GM12878 (cell line): ENCODE results near the gene CNPY1. TPM values are rescaled to one million over a fixed set of nuclear protein-coding genes. Genes with fewer than 3 reads are reported as not detected.

Experiments used
- ATAC-seq: fragments of 200-7000 bp; cut with Tn5 transposase; 3 replicates; pipeline ENCODE4 v1.9.1; 2020; ENCODE audit warnings: mild to moderate bottlenecking, moderate library complexity
- BruUV-seq: library from RNA; stranded (reverse); fragments of 400-500 nt; replicated peaks from 2 replicates; lab custom pipeline; 2021; lab: Mats Ljungman, UMichigan
- CTCF ChIA-PET: fragments of 300-600 bp; sonication (Branson Sonifier 250); formaldehyde crosslinking; extraction: SDS; loops from one replicate; lab custom pipeline; 2021; ENCODE audit warnings: inconsistent platforms; lab: Yijun Ruan, JAX
- POLR2A ChIA-PET: fragments of 350-600 bp; formaldehyde crosslinking; extraction: SDS; loops from one replicate; lab custom pipeline; 2021; ENCODE audit warnings: inconsistent platforms; lab: Charles Lee
- RAD21 ChIA-PET: fragments of 300-600 bp; sonication (Branson Sonifier 250); formaldehyde crosslinking; loops from one replicate; lab custom pipeline; 2023; ENCODE audit warnings: antibody characterized with exemption; ENCODE audit not compliant: unreplicated experiment; lab: Charles Lee
- SMC1A ChIA-PET: fragments of 300-600 bp; sonication (Branson Sonifier 250); formaldehyde crosslinking; loops from one replicate; lab custom pipeline; 2023; ENCODE audit not compliant: unreplicated experiment, uncharacterized antibody; lab: Charles Lee
- DNase-seq: peaks from one replicate; pipeline ENCODE4 v3.0.0-alpha.2; 2011; ENCODE audit warnings: low read depth, low spot score
- FAIRE-seq: peaks from 3 replicates; lab custom pipeline; 2011; peaks lifted over from hg19 to GRCh38; lab: Jason Lieb, UNC
- H2AFZ ChIP-seq: 2 replicates; pipeline ENCODE4 v1.6.0; 2011; ENCODE audit warnings: low read depth, low read length, control low read depth; ENCODE audit not compliant: control insufficient read depth
- H3K27ac ChIP-seq: 2 replicates; pipeline ENCODE4 v1.5.1; 2011; ENCODE audit warnings: control low read depth; ENCODE audit not compliant: control insufficient read depth, insufficient read depth
- H3K27me3 ChIP-seq, 2 experiments: replicated peaks in 1 of 2; 2 replicates each; pipeline versions ENCODE4 v1.6.0 to v1.6.1; 2011; ENCODE audit warnings: low read length in 1 of 2; ENCODE audit not compliant: control insufficient read depth in 2 of 2, insufficient read depth in 2 of 2
- H3K36me3 ChIP-seq, 2 experiments: 2 replicates each; pipeline ENCODE4 v1.5.1; 2011; ENCODE audit warnings: low read length in 1 of 2; ENCODE audit not compliant: control insufficient read depth in 2 of 2, insufficient read depth in 2 of 2
- H3K4me1 ChIP-seq: 2 replicates; pipeline ENCODE4 v1.6.1; 2011; ENCODE audit warnings: mild to moderate bottlenecking, low read length, moderate library complexity, mixed read lengths; ENCODE audit not compliant: control insufficient read depth, insufficient read depth
- H3K4me2 ChIP-seq: 2 replicates; pipeline ENCODE4 v1.6.0; 2011; ENCODE audit warnings: control low read depth; ENCODE audit not compliant: control insufficient read depth, insufficient read depth
- H3K4me3 ChIP-seq: fragments of 200-600 bp; sonication (generic); 2 replicates; pipeline ENCODE4 v1.5.1; 2016
- H3K79me2 ChIP-seq: 2 replicates; pipeline ENCODE4 v1.6.0; 2011; ENCODE audit warnings: low read length; ENCODE audit not compliant: control insufficient read depth, insufficient read depth
- H3K9ac ChIP-seq: 2 replicates; pipeline ENCODE4 v1.8.0; 2011; ENCODE audit warnings: low read length, control low read depth, mixed read lengths; ENCODE audit not compliant: control insufficient read depth, insufficient read depth
- H3K9me3 ChIP-seq: replicated peaks from 3 replicates; pipeline ENCODE4 v1.5.1; 2011; ENCODE audit warnings: mild to moderate bottlenecking, low read length; ENCODE audit not compliant: control insufficient read depth, insufficient read depth
- H4K20me1 ChIP-seq: 2 replicates; pipeline ENCODE4 v1.6.0; 2011; ENCODE audit not compliant: control insufficient read depth, insufficient read depth
- CTCF ChIP-seq, 3 experiments: IDR thresholded peaks in 2 of 3; conservative IDR thresholded peaks in 1 of 3; 2 replicates each; pipeline ENCODE4 v1.5.1; 2011; ENCODE audit warnings: low read depth in 3 of 3, low read length in 3 of 3, mild to moderate bottlenecking in 3 of 3, control low read depth in 2 of 3, moderate library complexity in 2 of 3, inconsistent platforms in 1 of 3, mixed read lengths in 1 of 3; ENCODE audit not compliant: control insufficient read depth in 2 of 3, insufficient read depth in 1 of 3; ENCODE audit errors: extremely low read depth in 1 of 3
- E4F1 ChIP-seq: fragments of 450-650 bp; IDR thresholded peaks from 2 replicates; pipeline ENCODE4 v1.6.1; 2018; ENCODE audit warnings: borderline replicate concordance, mild to moderate bottlenecking; ENCODE audit not compliant: partially characterized antibody
- ETV6 ChIP-seq, 2 experiments: fragments of 450-650 bp in 1 of 2; IDR thresholded peaks in 1 of 2; conservative IDR thresholded peaks in 1 of 2; 2 replicates each; pipeline ENCODE4 v1.6.1; 2014; ENCODE audit warnings: antibody characterized with exemption in 1 of 2, borderline replicate concordance in 1 of 2, low read depth in 1 of 2, mild to moderate bottlenecking in 1 of 2, moderate library complexity in 1 of 2
- KAT2A ChIP-seq: conservative IDR thresholded peaks from 2 replicates; pipeline ENCODE4 v1.6.1; 2011; ENCODE audit warnings: low read depth, low read length; ENCODE audit not compliant: control insufficient read depth
- MXI1 ChIP-seq: fragments of 150-350 bp; IDR thresholded peaks from 2 replicates; pipeline ENCODE4 v1.6.1; 2011; ENCODE audit warnings: low read depth, mild to moderate bottlenecking, inconsistent platforms, low read length, improper control_type of control experiment
- MYB ChIP-seq: fragments of 150-350 bp; IDR thresholded peaks from 2 replicates; pipeline ENCODE4 v1.6.1; 2014; ENCODE audit warnings: mild to moderate bottlenecking, low read depth, low read length, borderline replicate concordance
- SIN3A ChIP-seq: IDR thresholded peaks from 2 replicates; pipeline ENCODE4 v1.6.1; 2012; ENCODE audit warnings: low read depth, low read length, improper control_type of control experiment
- SIX5 ChIP-seq: IDR thresholded peaks from 2 replicates; pipeline ENCODE4 v1.6.1; 2011; ENCODE audit warnings: mild to moderate bottlenecking, low read depth, low read length, moderate library complexity; ENCODE audit not compliant: severe bottlenecking
- ZBTB33 ChIP-seq: fragments of 450-650 bp; IDR thresholded peaks from 2 replicates; pipeline ENCODE4 v1.6.1; 2017; ENCODE audit warnings: mild to moderate bottlenecking
- ZBTB4 ChIP-seq: fragments of 450-650 bp; formaldehyde crosslinking; IDR thresholded peaks from 2 replicates; pipeline ENCODE4 v1.4.0; 2022; ENCODE audit warnings: mild to moderate bottlenecking, moderate library complexity
- WGBS: methylation state at CpG from one replicate; pipeline ENCODE4 v1.1.6; 2016; ENCODE audit warnings: low lambda C conversion rate; ENCODE audit not compliant: insufficient replicate concordance, insufficient coverage; ENCODE audit errors: missing lambda C conversion rate; 5-methylcytosine and 5-hydroxymethylcytosine counted together
- in situ Hi-C: fragments of 300-500 bp; cut with MboI; formaldehyde crosslinking; loops from 9 replicates; pipeline ENCODE4 v1.14.3; 2018; ENCODE audit warnings: mixed read lengths
- intact Hi-C: fragments of 100-400 bp; cut with micrococcal nuclease; formaldehyde crosslinking; loops from one replicate; pipeline ENCODE4 v1.14.2; 2022; ENCODE audit not compliant: unreplicated experiment
- polyA plus RNA-seq, 11 experiments: library from polyadenylated mRNA; depleted of rRNA in 4 of 11; unstranded in 6 of 11; stranded (reverse) in 5 of 11; fragments of >200 nt; fragmentation: Nextera tagmentation in 4 of 11; fragmentation: Illumina TruSeq in 1 of 11; extraction: Ambion mirVana in 4 of 11; extraction: Trizol in 1 of 11; gene quantifications; 1 replicate in 1 of 11; 2 replicates in 10 of 11; pipeline versions ENCODE4 v1.2.1 to v1.2.3, GENCODE V29; 2011 to 2016; ENCODE audit warnings: inconsistent platforms in 2 of 11, missing spikeins in 2 of 11, low read depth in 1 of 11
- total RNA-seq, 4 experiments: library from RNA; depleted of rRNA in 3 of 4; stranded (reverse); fragments of >200 nt in 3 of 4; fragmentation: Illumina TruSeq in 1 of 4; extraction: Trizol in 1 of 4; gene quantifications; 2 replicates each; pipeline versions ENCODE4 v1.2.1 to v1.2.3, GENCODE V29; 2013 to 2021

The CNPY1 gene
- total and polyA plus RNA-seq, 10 of the 15 experiments (the other 5 are each of a cell fraction or from before 2014, with no cell fraction given): not detected

GRCh38 chr7:155585532-155585895 is 39.2 kb upstream of the CNPY1 start (continued):
- TF ChIP-seq ZBTB4 (CRISPR knock-in tag): no peak
- no peak for TF ChIP-seq MYB

- Histone ChIP-seq H3K79me2 (no peaks in the 10 kb centered on the region), H3K27ac (no peak overlapping the region), H3K4me3 (no peak overlapping the region), H4K20me1 (no peaks in the 10 kb centered on the region), H3K9ac (no peak overlapping the region), H3K4me2 (no peak overlapping the region), H3K36me3 (no peaks in the 10 kb centered on the region), H3K27me3 (no peaks in the 10 kb centered on the region; a peak in 2 of 4 replicates), H3K9me3 (no peaks in the 10 kb centered on the region), H3K4me1 (no peaks in the 10 kb centered on the region), H2AFZ (no peak overlapping the region)
- WGBS: 26% methylated on average over 17 of the region's 17 CpGs
- BruUV-seq: no TSS peak
- no peak for ATAC-seq
- ChIA-PET RAD21 (no interaction called here), CTCF (interaction anchor here (1.5 to 2.5 kb wide), 2 partner anchors 14 to 182 kb away, joined by 4 to 12 read pairs; no protein-coding TSS in a partner anchor), SMC1A (no interaction called here), POLR2A (no interaction called here)
- no peak for FAIRE-seq
- DNase-seq: no peak
- in situ Hi-C loops (no loop called here), intact Hi-C loops (no loop called here)
- TF ChIP-seq SIX5 (no peak), ETV6 (conservative IDR thresholded peaks at IDR 0.05 in 1 of 2, IDR thresholded peaks at IDR 0.05 in 1 of 2; ENCODE audit: borderline replicate concordance in 1 of 2, low read depth in 1 of 2) (no peak), KAT2A (no peak), SIN3A (no peak), E4F1 (no peak), MXI1 (no peak), ZBTB33 (no peak), CTCF (IDR thresholded peaks at IDR 0.05 in 2 of 3, conservative IDR thresholded peaks at IDR 0.05 in 1 of 3; ENCODE audit: control insufficient read depth in 2 of 3, extremely low read depth in 1 of 3, insufficient read depth in 1 of 3, low read depth in 3 of 3, low read length in 3 of 3) (no peak)
Measured at GRCh38 chr7:155584763-155585531, 38.6 kb upstream of the CNPY1 start.
